NCI-H2171 (cell line): ENCODE data around the gene PDZD2.

Source experiments
- DNase-seq: peaks from one replicate; lab custom pipeline; 2025; lab: John Stamatoyannopoulos, UW

The PDZD2 gene

DNA sequence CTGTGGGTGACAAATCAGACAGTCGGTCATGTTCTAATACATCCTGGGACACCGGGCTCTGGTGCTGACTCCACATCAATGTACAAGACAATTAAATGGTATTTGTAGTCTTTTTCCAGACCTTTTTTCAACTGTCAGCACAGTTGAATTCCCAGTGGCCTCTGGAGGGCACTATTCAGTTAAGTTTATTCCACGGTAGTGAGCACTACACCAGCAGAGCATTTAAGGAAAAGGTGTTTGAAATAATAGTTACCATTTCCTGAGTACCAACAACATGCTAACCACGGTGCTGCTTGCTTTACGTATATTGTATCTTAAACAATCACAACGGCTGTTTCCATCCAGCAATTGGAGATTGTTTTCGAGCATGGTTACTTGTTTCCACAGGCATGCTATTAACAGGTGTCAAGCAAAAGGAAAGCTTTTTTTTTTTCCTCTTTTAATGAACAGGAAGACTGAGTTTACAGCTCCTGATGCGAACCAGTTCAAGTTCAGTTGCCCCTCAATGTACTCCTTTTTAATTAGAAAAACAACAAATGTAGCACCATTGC, 186.7 kb downstream of the PDZD2 start:
- peak; percentile 56 for DNase-seq

DNA sequence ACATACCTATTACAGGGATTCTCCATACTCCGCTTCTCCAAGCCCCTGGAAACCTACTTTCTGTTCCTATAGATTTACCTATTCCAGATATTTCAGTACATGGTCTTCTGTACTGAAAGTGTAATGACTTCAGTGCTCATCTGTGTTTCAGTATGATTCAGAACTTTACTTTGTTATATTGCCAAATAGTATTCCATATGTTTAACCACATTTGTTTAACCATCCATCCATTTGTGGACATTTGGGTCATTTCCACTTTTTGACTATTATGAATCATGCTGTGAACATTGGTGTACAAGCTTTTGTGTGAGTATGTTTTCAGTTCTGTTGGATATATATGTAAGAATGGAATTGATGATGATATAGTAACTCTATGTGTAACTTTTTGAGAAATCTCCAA, 188.9 kb downstream of the PDZD2 start:
- DNase-seq = no peak

GRCh38 chr5:31832966-31833365, 194.0 kb downstream of the PDZD2 start:
- no peak for DNase-seq

DNA sequence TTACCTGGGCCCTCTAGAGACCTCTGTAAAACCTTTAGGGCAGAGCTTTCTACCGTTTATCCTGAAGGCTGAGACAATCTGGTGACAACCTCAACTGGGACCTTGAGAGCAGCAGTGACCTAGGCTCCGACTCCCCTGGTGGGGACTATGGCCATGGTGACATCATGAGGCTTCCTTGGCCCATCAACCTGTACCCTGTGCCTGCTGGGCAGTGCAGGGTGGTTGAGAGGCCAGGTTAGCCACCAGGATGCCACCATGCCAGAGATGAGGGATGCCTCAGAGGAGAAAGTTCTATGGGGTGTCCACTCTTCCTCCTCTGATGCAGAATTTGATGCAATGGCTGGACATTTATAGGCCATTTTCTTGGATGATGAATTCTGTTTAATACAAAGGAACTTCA, 194.8 kb downstream of the PDZD2 start:
- DNase-seq = no peak

DNA sequence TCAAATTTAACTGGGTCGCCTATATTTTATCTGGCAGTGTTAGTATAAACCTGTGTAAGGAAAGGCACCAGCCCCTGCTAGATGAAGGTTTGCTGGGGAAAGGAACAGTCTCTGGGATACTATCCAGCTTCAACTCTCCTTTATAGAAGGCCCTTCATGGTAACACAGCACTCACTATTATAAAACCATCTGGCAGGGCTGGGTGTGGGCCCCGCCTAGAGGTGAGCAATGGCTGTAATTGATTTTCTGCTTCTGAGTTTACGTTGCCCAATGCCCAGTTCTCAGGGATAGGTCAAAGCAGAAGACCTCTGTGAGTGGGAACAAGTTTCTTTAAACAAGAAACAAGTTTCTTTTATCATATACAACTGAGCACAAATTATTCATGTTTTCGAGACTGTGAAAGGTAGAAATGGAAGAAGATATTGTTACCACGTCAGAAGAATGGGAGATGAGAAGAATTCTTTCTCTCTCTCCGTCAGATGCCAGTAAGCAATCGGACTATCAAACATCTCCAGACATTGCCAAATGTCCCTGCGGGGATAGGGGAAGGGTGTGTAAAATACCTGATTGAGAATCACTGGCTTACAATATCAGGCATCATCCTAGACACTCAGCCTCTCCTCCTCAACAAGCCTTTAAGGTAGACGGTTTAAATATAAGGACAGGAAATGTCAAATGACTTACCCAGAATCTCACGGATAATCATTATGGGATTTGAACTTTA, 205.9 kb downstream of the PDZD2 start:
- no peak for DNase-seq

DNA sequence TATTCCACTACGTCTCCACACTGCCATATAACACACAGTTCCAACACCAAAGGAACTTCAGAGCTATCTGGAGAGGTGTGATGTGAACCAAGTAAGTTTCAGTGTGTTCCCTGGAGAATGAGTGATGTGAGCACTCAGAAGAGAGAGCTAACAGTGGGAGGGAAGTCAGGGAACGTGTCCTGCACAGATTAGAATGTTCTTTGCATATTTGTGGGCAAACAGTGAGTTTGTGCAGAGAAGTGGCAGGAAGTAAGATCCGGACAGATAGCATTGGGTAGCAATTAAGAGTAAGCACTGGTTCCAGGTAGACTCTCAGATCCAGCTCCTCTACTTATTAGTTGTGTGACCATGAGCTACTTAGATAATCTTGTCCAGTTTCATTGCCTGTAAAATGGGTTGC, 206.4 kb downstream of the PDZD2 start:
- no peak for DNase-seq

DNA sequence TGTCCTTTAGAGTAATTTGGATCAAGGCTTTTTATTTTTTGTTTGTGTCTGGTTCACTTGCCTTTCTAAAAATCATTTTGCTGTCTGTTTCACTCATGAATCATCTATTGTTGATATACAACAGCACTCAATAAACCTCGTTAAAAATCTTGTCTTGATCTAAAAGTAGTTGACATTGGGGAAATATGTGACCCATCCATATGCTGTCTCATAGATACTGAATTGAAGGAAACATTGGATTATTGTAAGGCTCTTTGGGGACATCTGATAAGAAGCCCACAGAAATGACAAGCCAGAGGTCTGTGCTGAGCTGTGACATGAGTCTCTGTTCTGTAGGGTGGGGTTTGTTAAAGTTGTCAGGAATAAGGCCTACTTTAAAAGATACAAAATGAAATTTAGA, 208.0 kb downstream of the PDZD2 start:
- no peak for DNase-seq

GRCh38 chr5:31847354-31847753, 208.4 kb downstream of the PDZD2 start:
- DNase-seq = no peak

DNA sequence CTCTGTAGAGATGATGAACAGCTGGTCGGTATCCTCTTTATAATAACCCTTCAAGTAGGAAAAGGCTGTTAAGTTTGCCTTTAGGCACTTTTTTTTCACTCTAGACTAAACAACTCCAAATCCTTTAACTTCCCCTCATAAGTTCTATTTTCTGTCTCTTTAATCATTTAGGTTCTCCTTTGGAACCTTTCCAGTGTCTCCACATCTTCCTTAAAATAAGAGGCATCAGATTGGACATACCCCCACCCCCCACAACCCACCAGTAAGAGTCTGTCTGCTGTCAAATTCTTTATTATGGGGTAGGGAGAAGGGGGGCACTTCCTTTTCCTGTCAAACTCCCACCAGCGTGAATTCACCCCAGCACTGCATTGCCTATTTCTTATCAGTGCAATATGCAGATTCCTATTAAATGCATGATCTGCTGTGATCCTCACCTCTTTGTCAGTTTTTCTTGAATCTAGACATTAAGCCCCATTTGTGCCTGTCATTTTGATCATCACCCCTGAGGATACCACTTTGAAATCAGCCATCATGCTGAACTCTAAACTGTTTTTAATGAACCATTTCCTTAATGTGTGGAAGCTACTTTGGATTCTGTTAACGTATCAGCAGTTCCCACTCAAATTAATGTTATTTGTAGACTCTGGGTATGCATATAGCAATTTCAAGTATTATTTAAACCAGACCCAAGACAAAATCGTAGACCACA, 212.2 kb downstream of the PDZD2 start:
- no peak for DNase-seq

DNA sequence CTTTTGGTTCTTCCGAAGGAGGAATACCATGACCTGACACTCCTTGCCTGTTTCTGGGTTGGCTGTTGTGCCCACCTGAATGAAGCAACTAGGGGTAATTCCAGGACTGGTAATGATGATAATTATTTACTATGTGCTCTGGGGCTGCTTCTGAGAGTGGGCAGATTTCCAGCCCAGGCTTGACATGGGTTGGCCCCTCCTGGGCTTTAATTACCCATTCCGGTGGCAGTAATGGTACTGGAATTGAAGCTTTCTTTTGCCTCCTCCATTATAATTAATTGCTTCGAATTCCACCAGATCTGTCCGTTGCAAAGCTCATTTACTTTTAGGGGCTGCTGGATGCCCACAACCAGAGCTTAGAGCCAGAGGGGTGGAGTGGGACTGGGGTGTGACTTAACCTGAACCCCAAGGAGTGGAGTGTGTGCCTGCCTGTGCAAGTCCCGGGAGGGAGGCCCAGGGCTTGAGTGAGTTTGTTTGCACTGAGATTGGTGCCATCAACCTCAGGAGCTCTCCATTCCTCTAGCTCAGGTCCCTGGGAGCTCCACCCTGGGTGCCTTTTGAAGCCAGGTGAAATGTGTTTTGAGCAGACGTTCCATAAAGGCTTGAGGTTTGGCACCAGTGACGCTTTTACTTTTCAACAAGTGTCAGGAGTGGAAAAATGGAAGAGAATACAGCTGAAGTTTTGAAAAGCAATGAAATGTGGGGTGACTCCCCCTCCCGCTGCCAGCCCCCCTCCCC, 214.6 kb downstream of the PDZD2 start:
- no peak for DNase-seq

DNA sequence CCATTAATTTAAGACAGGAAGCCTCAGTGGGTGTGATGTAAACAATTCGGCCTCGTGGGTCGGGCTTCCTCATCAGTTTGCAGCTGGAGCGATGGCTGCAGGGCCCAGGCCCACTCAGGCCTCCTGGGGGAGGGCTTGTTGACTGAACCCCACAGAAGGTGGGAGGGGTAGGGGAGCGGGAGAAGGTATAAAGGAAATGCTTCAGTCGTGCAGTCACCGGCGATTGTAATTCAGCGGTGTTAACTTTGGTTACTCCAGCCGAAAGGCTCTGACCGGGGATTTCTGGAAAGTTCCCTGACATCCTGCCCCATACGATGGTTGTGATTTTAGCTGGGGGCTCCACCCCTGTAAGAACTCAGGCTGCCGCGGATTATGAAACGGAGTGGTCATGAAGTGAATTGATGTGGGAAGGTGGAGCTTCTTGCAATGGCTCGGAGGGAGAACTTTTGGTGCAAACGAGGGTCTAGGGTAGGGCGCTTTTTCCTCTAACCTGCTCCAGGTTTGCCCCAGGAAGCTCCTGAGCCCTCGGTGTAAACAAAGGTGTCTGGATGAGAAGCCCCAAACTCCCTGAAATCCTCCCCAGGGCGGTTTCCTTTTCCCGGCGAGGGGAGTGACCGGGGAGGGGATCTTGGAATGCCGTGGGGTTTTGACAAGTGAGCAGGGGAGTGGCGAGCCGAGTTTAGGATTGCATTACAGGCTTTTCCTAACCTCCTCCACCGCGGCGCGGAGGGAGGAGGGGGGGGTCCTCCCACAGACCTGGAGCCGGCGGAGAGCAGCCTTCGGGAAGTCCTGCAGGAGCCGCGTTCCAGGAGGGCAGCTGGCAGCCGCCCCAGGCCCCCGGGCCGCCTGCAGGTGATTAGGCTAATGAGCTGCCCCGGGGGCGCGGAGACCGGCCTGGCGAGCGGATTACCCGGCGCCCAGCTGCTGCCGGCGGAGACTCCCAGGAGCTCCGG, 215.5 kb downstream of the PDZD2 start:
- DNase-seq = peak; percentile 56

DNA sequence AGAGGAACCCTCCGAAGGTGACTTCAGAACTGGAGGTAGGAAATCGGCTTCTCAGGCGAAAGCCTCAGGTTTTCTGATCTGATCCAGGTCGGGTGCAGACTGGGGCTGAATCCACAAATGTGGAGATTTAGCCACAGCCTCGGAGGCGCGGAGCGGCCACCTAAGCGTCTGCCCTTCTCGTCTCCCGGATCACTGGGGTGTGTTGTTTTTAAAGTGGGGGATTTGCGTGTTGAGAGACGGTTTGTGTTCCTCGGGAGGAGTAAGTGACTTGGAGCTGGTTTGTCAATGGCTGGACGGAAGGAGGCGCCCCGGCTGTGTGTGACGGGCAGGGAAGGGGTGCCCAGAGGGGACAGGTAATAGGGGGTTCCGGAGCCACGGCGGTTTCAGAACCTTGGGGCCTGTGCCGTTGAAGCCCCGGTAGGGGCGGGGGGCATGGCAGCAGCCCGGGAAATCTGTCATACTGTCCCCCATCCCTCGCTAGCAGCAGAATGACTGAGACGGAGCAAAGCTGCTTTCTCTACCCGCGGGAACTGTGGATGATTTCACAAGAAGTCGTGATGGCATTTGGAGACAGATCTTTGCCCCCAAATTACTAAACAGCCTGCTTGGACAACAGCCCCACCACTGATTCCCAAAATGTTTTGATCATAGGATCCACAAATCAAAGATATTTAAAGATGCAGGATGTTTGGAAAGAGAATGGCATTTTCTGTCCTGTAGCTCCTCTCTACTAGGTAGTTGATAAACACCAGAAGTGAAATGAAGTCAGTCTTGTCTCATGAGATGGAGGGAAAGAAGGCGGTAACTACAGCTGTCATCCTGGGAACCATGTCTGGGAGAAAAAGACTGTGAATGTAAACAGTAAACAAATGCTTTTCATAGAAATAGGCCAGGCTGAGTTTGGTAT, 216.5 kb downstream of the PDZD2 start:
- DNase-seq = no peak

GRCh38 chr5:31859096-31859495, 220.2 kb downstream of the PDZD2 start:
- no peak for DNase-seq

DNA sequence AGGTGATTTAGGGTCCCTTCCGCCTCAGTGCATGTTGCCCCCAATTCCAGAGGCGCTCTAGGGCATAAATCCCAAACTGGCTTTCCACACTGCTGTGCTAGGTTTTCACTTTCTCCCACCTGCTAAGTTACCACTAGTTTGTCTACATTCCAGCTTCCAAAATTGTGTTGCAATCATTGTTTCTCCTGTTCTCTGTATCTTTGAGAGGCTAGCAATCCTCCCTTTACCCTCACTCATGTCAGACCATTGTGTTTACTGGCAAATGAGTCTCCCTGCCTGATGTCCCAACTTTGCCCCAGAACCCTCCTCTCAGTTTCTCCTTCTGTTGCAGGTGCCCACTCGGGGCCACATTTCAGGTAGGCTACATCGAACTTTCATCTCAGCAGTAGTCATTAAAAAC, 221.3 kb downstream of the PDZD2 start:
- DNase-seq = no peak

DNA sequence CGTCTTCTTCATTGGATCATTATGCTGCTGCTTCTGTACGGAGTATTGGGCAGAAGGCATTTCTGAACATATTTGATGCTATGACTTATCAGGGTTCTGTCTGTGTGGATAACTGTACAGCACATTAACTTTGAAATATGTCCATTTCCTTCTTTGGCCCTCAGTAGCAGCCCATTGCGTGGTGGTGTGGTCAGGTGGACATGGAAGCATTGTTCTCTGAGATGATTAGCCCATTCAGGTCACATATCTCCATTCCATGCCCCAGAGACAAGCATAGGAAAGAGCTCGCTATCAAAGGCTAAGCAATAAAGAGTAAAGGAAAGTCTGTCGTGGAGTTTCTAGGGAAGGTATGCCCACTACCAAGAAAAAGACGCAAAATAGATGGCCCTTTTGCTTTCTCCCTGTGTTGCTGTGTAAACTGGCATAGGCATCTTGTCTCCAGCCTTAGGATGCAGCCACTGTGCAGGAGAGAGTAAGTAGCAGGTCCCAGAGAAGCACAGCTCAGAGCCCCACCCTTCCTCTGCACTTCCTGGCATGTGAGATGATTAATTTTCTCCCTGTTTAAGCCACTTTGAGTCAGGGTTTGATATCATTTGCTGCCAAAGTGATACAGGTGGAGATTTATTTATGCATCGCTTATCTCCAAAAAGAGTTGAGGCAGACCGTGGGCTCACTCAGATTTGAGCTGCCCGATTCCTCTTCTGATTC, 221.9 kb downstream of the PDZD2 start:
- no peak for DNase-seq

DNA sequence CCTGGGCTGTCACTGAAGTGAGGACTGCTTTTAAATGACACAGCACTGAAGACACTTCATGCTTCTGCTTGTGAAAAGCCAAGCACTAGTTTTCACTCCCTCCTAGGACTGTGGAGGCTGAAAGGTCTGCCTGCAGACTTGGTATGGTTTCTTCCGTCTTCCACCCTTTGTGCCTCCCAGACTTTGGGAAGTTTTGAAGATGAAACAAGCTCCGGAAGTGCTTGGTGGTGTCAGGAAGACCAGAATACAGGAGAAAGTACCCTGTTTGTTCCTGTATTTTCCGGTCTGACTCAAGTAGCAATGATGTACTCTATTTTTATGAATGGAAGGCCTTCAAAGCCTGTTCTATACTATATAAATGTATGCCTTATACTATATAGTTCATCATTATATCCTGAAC, 222.7 kb downstream of the PDZD2 start:
- no peak for DNase-seq

DNA sequence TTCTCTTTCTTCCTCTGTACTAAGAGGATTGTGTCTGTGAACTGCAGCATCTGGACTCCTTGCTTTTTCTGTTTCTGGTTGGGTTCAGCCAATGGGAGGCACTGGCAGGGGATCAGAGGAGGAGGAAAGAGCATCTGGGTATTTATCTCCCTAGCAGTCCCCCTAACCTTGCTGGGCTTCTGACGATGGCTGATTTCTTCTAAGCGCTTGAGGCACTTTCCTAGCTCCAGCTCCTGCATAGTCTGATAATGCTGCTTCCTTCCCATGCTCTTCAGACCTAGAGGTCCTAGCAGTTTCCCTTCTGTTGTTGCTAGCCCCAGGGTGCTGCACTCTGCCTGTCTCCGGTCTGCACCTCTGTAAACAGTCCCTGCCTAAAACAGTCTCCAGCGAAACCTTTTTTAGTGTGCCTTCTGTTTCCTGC, 225.1 kb downstream of the PDZD2 start:
- DNase-seq = no peak

DNA sequence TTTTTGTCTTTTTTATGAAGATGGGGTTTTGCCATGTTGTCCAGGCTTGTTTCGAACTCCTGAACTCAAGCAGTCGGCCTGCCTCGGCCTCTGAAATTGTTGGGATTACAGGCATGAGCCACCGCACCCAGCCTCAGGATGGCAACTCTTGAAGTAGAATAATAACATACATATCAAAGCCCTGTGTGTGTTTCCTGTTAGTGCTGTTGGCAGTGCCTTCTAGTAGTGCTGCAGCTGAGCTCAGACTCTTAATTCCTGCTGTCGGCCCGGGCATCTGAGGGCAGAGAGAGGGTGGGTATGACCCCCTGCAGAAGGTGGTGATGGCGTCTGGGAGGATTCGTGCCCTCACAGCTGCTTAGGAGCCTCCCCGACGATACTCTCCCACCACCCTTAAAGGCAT, 227.2 kb downstream of the PDZD2 start:
- DNase-seq = no peak

GRCh38 chr5:31867219-31867618, 228.3 kb downstream of the PDZD2 start:
- DNase-seq = no peak

DNA sequence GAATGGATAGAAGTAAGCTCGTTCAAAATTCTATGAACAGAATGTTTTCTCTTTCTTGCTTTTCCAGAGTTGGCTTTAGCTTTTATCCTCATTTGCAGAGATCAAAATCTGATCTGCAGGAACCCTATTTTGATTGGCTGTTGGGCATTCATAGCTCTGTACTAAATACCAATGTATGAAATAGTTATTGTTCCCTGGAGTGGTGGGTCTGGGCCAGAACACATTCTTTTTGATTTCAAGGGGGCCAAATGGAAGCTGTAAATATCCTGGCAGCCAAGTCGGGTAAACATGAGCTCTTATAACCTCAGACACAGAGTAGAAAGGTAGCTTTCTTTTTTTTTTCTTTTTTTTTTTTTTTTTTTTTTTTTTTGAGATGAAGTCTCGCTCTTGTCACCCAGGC, 241.5 kb downstream of the PDZD2 start:
- no peak for DNase-seq
